GM12878 (cell line): ENCODE results near the gene CLEC16A. TPM values are rescaled to one million over a fixed set of nuclear protein-coding genes. Genes with fewer than 3 reads are reported as not detected.

Experiments
- CBX5 ChIP-seq: sonication (generic); IDR thresholded peaks from 2 replicates; pipeline ENCODE4 v1.6.1; 2016; ENCODE audit warnings: low read depth, moderate library complexity, mild to moderate bottlenecking, inconsistent platforms
- ELK1 ChIP-seq: IDR thresholded peaks from 2 replicates; pipeline ENCODE4 v1.6.1; 2012; ENCODE audit warnings: low read depth, low read length, improper control_type of control experiment
- EP300 ChIP-seq, 2 experiments: fragments of 150-350 bp in 1 of 2; IDR thresholded peaks; 2 replicates each; pipeline ENCODE4 v1.6.1; 2011 to 2012; ENCODE audit warnings: low read depth in 2 of 2, low read length in 2 of 2, borderline replicate concordance in 1 of 2, improper control_type of control experiment in 1 of 2, inconsistent platforms in 1 of 2; ENCODE audit not compliant: control insufficient read depth in 1 of 2
- ESRRA ChIP-seq: IDR thresholded peaks from 2 replicates; pipeline ENCODE4 v1.6.1; 2012; ENCODE audit warnings: mild to moderate bottlenecking, low read length, improper control_type of control experiment
- GATAD2B ChIP-seq: fragments of 450-650 bp; conservative IDR thresholded peaks from 2 replicates; pipeline ENCODE4 v1.6.1; 2017; ENCODE audit warnings: low read depth, mild to moderate bottlenecking, moderate library complexity
- KLF5 ChIP-seq: fragments of 450-650 bp; IDR thresholded peaks from 2 replicates; pipeline ENCODE4 v1.6.1; 2014; ENCODE audit warnings: mild to moderate bottlenecking; ENCODE audit not compliant: partially characterized antibody
- NBN ChIP-seq: fragments of 450-650 bp; IDR thresholded peaks from 2 replicates; pipeline ENCODE4 v1.6.1; 2016
- NKRF ChIP-seq: fragments of 450-650 bp; conservative IDR thresholded peaks from 2 replicates; pipeline ENCODE4 v1.6.1; 2017; ENCODE audit warnings: mild to moderate bottlenecking, moderate library complexity
- PBX3 ChIP-seq: IDR thresholded peaks from 2 replicates; pipeline ENCODE4 v1.6.1; 2011; ENCODE audit warnings: mild to moderate bottlenecking, low read depth, low read length, moderate library complexity; ENCODE audit not compliant: insufficient replicate concordance
- POLR2AphosphoS2 ChIP-seq: IDR thresholded peaks from 2 replicates; pipeline ENCODE4 v1.6.1; 2011; ENCODE audit warnings: low read depth, mild to moderate bottlenecking, low read length, improper control_type of control experiment, moderate library complexity
- SREBF1 ChIP-seq: IDR thresholded peaks from 2 replicates; pipeline ENCODE4 v1.6.1; 2012; ENCODE audit warnings: mild to moderate bottlenecking, low read length
- STAT3 ChIP-seq: IDR thresholded peaks from 2 replicates; pipeline ENCODE4 v1.6.1; 2011; ENCODE audit warnings: low read depth, low read length, improper control_type of control experiment
- SUPT20H ChIP-seq: IDR thresholded peaks from 2 replicates; pipeline ENCODE4 v1.6.1; 2011; ENCODE audit warnings: low read depth, mild to moderate bottlenecking, low read length, moderate library complexity, borderline replicate concordance; ENCODE audit not compliant: control insufficient read depth
- SUZ12 ChIP-seq: fragments of 200-600 bp; sonication (generic); IDR thresholded peaks from one replicate; pipeline ENCODE4 v1.6.1; 2018; ENCODE audit warnings: antibody characterized with exemption, mild to moderate bottlenecking; ENCODE audit not compliant: unreplicated experiment
- TCF3 ChIP-seq: IDR thresholded peaks from 2 replicates; pipeline ENCODE4 v1.6.1; 2012; ENCODE audit warnings: low read depth, mild to moderate bottlenecking, low read length, borderline replicate concordance; ENCODE audit not compliant: insufficient read depth
- USF1 ChIP-seq: IDR thresholded peaks from 2 replicates; pipeline ENCODE4 v1.6.1; 2011; ENCODE audit warnings: borderline replicate concordance, low read depth, mild to moderate bottlenecking, moderate library complexity, mixed read lengths, low read length; ENCODE audit not compliant: insufficient read depth; ENCODE audit errors: extremely low read length
- YBX1 ChIP-seq: fragments of 450-650 bp; IDR thresholded peaks from 2 replicates; pipeline ENCODE4 v1.6.1; 2016; ENCODE audit warnings: antibody characterized with exemption
- ZNF217 ChIP-seq: fragments of 450-650 bp; IDR thresholded peaks from 2 replicates; pipeline ENCODE4 v1.6.1; 2017; ENCODE audit warnings: antibody characterized with exemption, mild to moderate bottlenecking
- polyA plus RNA-seq, 11 experiments: library from polyadenylated mRNA; depleted of rRNA in 4 of 11; unstranded in 6 of 11; stranded (reverse) in 5 of 11; fragments of >200 nt; fragmentation: Nextera tagmentation in 4 of 11; fragmentation: Illumina TruSeq in 1 of 11; extraction: Ambion mirVana in 4 of 11; extraction: Trizol in 1 of 11; gene quantifications; 1 replicate in 1 of 11; 2 replicates in 10 of 11; pipeline versions ENCODE4 v1.2.1 to v1.2.3, GENCODE V29; 2011 to 2016; ENCODE audit warnings: inconsistent platforms in 2 of 11, missing spikeins in 2 of 11, low read depth in 1 of 11
- total RNA-seq, 4 experiments: library from RNA; depleted of rRNA in 3 of 4; stranded (reverse); fragments of >200 nt in 3 of 4; fragmentation: Illumina TruSeq in 1 of 4; extraction: Trizol in 1 of 4; gene quantifications; 2 replicates each; pipeline versions ENCODE4 v1.2.1 to v1.2.3, GENCODE V29; 2013 to 2021
- TF ChIP-seq, protein P1 (sequence below): fragments of 450-650 bp; formaldehyde crosslinking; IDR thresholded peaks from 2 replicates; pipeline ENCODE4 v1.4.0; 2020; ENCODE audit warnings: mild to moderate bottlenecking, moderate library complexity

CLEC16A gene
- total and polyA plus RNA-seq, 10 of the 15 experiments (the other 5 are each of a cell fraction or from before 2014, with no cell fraction given): 1.5 to 28.8 (median 19.2) TPM

DNA sequence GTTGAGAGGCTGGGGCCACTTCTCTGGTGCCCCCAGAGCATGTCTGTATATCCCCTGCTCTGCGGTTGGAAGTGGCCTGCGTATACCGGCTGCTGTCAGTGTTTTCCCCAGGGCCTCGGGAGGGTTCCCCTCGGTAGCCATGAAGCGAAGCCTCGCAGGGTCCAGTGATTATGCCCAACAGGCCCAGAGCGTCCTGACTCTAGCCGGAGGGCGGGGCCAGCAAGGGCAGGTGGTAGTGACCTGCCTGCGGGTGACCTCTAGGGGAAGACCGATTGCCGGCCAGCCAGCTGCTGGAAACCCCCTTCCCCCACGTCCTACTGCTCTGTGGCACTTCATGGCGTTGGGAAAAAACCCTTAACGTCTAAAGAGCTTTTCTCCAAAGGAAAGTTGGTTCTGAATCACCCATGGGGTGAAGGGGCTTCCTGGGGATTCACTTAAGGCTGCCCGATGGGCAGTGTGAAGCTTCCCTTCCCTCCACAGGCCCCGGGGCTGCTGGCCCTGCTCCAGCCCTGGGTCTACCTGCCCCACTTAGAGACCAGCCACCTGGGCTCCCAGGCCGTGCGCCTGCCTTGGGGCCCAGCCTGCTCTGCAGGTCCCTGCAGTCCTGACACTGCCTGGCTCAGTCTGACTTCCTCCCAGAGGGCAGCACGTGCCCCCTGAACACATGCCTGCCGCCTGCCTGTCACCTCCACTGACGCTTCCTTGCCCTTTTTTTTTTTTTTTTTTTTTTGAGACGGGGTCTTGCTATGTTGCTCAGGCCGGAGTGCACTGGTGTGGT, 238.9 kb downstream of the CLEC16A start (continued):
- TF ChIP-seq PBX3 (no peak), ZNF217 (no peak), STAT3 (no peak), EP300 (IDR thresholded peaks at IDR 0.05; ENCODE audit: borderline replicate concordance in 1 of 2, control insufficient read depth in 1 of 2, low read depth in 2 of 2, low read length in 2 of 2) (peak; percentile 56 to 86), SUZ12 (no peak), TCF3 (0 out of 2 replicates have a peak, but pooled peaks have one; percentile 53), NKRF (no peak), YBX1 (no peak), ELK1 (no peak), SUPT20H (no peak), GATAD2B (peak; percentile 98), KLF5 (no peak), CBX5 (no peak), SREBF1 (no peak), ESRRA (no peak), USF1 (peak; percentile 30), NBN (peak; percentile 90; the same call in 1 of the 2 replicates), POLR2AphosphoS2 (no peak)
- TF ChIP-seq, protein P1, sequence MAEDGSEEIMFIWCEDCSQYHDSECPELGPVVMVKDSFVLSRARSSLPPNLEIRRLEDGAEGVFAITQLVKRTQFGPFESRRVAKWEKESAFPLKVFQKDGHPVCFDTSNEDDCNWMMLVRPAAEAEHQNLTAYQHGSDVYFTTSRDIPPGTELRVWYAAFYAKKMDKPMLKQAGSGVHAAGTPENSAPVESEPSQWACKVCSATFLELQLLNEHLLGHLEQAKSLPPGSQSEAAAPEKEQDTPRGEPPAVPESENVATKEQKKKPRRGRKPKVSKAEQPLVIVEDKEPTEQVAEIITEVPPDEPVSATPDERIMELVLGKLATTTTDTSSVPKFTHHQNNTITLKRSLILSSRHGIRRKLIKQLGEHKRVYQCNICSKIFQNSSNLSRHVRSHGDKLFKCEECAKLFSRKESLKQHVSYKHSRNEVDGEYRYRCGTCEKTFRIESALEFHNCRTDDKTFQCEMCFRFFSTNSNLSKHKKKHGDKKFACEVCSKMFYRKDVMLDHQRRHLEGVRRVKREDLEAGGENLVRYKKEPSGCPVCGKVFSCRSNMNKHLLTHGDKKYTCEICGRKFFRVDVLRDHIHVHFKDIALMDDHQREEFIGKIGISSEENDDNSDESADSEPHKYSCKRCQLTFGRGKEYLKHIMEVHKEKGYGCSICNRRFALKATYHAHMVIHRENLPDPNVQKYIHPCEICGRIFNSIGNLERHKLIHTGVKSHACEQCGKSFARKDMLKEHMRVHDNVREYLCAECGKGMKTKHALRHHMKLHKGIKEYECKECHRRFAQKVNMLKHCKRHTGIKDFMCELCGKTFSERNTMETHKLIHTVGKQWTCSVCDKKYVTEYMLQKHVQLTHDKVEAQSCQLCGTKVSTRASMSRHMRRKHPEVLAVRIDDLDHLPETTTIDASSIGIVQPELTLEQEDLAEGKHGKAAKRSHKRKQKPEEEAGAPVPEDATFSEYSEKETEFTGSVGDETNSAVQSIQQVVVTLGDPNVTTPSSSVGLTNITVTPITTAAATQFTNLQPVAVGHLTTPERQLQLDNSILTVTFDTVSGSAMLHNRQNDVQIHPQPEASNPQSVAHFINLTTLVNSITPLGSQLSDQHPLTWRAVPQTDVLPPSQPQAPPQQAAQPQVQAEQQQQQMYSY: peak; percentile 52; the same call in 1 of the 2 replicates
